Right atrium auricular region (tissue), 2 donors: ENCODE data around the gene PORCN. TPM values are rescaled to one million over a fixed set of nuclear protein-coding genes. Genes with fewer than 3 reads are reported as not detected.

Source experiments
- DNase-seq: peaks from one replicate; pipeline ENCODE4 v3.0.0-alpha.2; 2019; ENCODE audit warnings: low spot score
- H3K27ac ChIP-seq, 2 donors: fragments of 200-600 bp; sonication (generic); 1 replicate in 1 of 2; 2 replicates in 1 of 2; pipeline ENCODE4 v1.5.1; 2016 to 2019
- H3K27me3 ChIP-seq, 2 donors: fragments of 200-600 bp; sonication (generic); one replicate each; pipeline versions ENCODE4 v1.5.1 to v1.6.0; 2017 to 2019
- H3K36me3 ChIP-seq: fragments of 200-600 bp; sonication (generic); one replicate; pipeline ENCODE4 v1.5.1; 2016
- H3K4me1 ChIP-seq, 2 donors: fragments of 200-600 bp; sonication (generic); one replicate each; pipeline versions ENCODE4 v1.5.1 to v1.6.0; 2017 to 2019
- H3K4me3 ChIP-seq, 2 donors: fragments of 200-600 bp; sonication (generic); 1 replicate in 1 of 2; 2 replicates in 1 of 2; pipeline ENCODE4 v1.5.1; 2017 to 2019; ENCODE audit warnings: mild to moderate bottlenecking in 1 of 2, moderate library complexity in 1 of 2
- H3K9me3 ChIP-seq, 2 donors: fragments of 200-600 bp; sonication (generic); one replicate each; pipeline ENCODE4 v1.5.1; 2019
- CTCF ChIP-seq, 2 donors: fragments of 200-600 bp; sonication (generic); IDR thresholded peaks; one replicate each; pipeline ENCODE4 v1.5.1; 2019; ENCODE audit warnings: antibody characterized with exemption in 2 of 2
- total RNA-seq, 2 donors: library from RNA; depleted of rRNA; stranded (reverse); fragments of >200 nt; gene quantifications; one replicate each; pipeline ENCODE4 v1.1.0, GENCODE V29; 2016

The PORCN gene
- total RNA-seq, 2 donors from 2014 or later = 23.0 to 43.0 TPM

GRCh38 chrX:48512371-48512935 is 3.7 kb downstream of the PORCN start:
- Histone ChIP-seq H3K4me3 (no peak overlapping the region), H3K4me1 (peaks cover 0 to 9% of the 10 kb centered on the region in 2 donors), H3K36me3 (no peaks in the 10 kb centered on the region), H3K27ac (no peak overlapping the region), H3K27me3 (no peaks in the 10 kb centered on the region), H3K9me3 (no peaks in the 10 kb centered on the region)
- DNase-seq = no peak
- no peak for TF ChIP-seq CTCF (IDR thresholded peaks at IDR 0.05)

DNA sequence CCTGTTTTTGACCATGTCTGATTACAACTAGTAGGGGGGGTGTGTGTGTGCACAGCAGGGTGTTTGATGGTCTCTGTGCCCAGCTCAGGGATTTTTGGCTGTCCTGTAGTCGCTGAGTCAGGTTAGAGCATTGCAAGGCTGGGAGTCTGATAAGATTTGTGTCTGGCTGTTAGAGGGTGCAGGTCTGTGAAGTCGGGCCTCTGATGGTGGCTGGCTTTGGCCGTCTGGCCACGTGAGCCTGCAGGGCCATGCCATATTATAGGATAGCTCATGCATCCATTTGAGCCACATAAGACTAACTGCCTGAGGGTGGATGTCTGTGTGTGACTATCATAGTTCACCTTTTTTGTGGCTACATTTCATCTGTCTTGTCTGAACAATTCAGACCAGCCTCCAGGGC is 4.9 kb downstream of the PORCN start:
- H3K36me3 ChIP-seq = no peaks in the 10 kb centered on the region
- no peak overlapping the region for H3K4me3 ChIP-seq
- peaks cover 0 to 4% of the 10 kb centered on the region in 2 donors for H3K4me1 ChIP-seq
- no peaks in the 10 kb centered on the region for H3K27me3 ChIP-seq
- no peak overlapping the region for H3K27ac ChIP-seq
- TF ChIP-seq CTCF (IDR thresholded peaks at IDR 0.05) = no peak
- H3K9me3 ChIP-seq = no peaks in the 10 kb centered on the region
- no peak for DNase-seq

- H3K9me3 ChIP-seq = no peaks in the 10 kb centered on the region
- H3K36me3 ChIP-seq = no peaks in the 10 kb centered on the region
- DNase-seq = no peak
- H3K27me3 ChIP-seq = no peaks in the 10 kb centered on the region
- no peak overlapping the region for H3K4me3 ChIP-seq
- peaks cover 0 to 4% of the 10 kb centered on the region in 2 donors for H3K4me1 ChIP-seq
- TF ChIP-seq CTCF (IDR thresholded peaks at IDR 0.05) = no peak
- no peak overlapping the region for H3K27ac ChIP-seq
Measured at GRCh38 chrX:48514126-48514806, 5.5 kb downstream of the PORCN start.

- H3K36me3 ChIP-seq = no peaks in the 10 kb centered on the region
- no peaks in the 10 kb centered on the region for H3K9me3 ChIP-seq
- H3K4me3 ChIP-seq = no peak overlapping the region
- TF ChIP-seq CTCF (IDR thresholded peaks at IDR 0.05) = no peak
- H3K27ac ChIP-seq = peak overlapping the region in 1 of 2 donors; percentile 73
- no peaks in the 10 kb centered on the region for H3K27me3 ChIP-seq
- no peak for DNase-seq
- no peaks in the 10 kb centered on the region for H3K4me1 ChIP-seq
Measured at GRCh38 chrX:48514868-48515460, 6.2 kb downstream of the PORCN start.

GRCh38 chrX:48515842-48516241 is 7.0 kb downstream of the PORCN start:
- no peak overlapping the region for H3K4me3 ChIP-seq
- no peaks in the 10 kb centered on the region for H3K27me3 ChIP-seq
- no peak for TF ChIP-seq CTCF (IDR thresholded peaks at IDR 0.05)
- H3K9me3 ChIP-seq = no peaks in the 10 kb centered on the region
- H3K27ac ChIP-seq = peak overlapping the region; percentile 22 to 73
- H3K36me3 ChIP-seq = no peaks in the 10 kb centered on the region
- no peaks in the 10 kb centered on the region for H3K4me1 ChIP-seq
- no peak for DNase-seq
